Activated T-cell treated with anti-CD3 and anti-CD28 coated beads, Interleukin-2, amount 50 U/mL, for 1 hour (primary cell): Measurements from ENCODE around the gene SLFN14.
A peak's percentile ranks its signal among the peaks of the same experiment; 100 is the strongest.
"Not testable (repeated sequence)": the region's sequence is repeated elsewhere in the genome, so short reads cannot be mapped to it uniquely, and the experiment has no call there.

Experiments
- DNase-seq: peaks from one replicate; pipeline ENCODE4 v3.0.0-alpha.2; 2020

SLFN14 gene

GRCh38 chr17:35560703-35561102 is at the start of gene SLFN14:
TSS of gene SLFN14 (minus strand) at chr17:35560819. CDS start at chr17:35558062, 2,757 bp downstream.
- DNase-seq, result no peak

DNA sequence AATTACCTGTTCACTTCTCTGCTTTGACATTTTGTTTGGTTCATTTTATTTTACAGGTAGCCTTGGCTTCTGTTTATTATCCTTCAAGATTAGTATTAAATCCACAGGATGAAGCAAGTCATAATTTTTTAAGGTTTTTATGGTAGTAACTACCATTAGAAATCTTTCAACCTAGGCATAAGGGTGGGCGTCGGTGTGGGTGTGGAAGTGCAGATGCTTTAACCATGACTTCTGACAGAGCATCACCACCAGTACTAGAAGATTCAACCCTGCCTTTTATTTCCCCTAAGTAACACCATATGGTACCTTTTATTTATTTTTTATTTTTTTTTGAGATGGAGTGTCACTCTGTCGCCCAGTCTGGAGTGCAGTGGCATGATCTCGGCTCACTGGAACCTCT is 49.2 kb upstream of the SLFN14 start:
- no peak for DNase-seq

DNA sequence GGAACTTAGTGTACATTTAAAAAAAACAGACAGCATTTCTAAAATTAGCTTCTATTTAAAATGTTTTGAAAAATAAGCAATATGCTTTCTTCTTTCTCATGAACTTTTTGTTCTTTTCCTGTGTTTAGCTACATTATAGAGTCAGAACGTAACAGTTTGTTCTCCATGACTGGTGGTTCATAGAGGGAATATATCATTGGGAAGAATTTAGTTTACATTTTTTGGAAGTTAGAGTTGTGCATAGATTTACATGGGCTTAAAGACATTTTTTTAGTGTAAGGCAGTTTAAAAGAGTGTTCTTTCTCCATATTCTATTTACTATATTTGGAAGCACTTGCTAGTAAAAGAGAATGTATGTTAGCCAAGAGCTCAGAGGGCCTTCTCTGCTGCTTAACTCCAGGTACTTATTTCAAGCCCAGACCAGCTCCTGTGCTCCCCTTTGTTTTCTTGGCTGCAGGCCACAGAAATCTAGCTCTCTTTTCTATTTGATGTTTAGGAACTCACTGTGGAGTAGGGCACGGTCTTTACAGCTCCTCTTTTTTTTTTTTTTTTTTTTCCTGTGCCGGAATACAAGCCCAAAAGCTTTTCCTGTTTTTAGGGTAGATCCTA is 46.7 kb upstream of the SLFN14 start:
- no peak for DNase-seq

- DNase-seq, result no peak
Observed at GRCh38 chr17:35605678-35606077, 45.1 kb upstream of the SLFN14 start.

- DNase-seq, result no peak
Observed at GRCh38 chr17:35603674-35604073, 43.1 kb upstream of the SLFN14 start.

DNA sequence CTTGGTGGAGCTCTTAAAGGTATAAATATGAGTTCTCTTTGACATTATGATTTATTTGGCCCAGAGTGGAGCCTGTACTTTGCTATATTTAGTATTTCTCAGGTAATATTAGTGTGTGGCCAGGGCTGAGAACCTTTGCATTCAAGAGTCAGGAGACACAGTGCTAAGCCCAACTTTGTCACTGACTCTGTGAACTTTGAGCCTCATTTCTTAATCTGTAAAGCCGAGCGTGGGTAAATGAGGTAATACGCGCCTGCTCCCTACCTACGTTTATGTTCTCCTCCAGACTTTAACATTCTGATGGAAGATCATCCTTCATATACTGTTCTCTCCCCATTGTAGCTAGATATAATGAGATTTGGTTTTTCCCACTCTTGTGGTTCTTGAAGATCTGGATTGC is 37.0 kb upstream of the SLFN14 start:
- DNase-seq, result no peak

DNA sequence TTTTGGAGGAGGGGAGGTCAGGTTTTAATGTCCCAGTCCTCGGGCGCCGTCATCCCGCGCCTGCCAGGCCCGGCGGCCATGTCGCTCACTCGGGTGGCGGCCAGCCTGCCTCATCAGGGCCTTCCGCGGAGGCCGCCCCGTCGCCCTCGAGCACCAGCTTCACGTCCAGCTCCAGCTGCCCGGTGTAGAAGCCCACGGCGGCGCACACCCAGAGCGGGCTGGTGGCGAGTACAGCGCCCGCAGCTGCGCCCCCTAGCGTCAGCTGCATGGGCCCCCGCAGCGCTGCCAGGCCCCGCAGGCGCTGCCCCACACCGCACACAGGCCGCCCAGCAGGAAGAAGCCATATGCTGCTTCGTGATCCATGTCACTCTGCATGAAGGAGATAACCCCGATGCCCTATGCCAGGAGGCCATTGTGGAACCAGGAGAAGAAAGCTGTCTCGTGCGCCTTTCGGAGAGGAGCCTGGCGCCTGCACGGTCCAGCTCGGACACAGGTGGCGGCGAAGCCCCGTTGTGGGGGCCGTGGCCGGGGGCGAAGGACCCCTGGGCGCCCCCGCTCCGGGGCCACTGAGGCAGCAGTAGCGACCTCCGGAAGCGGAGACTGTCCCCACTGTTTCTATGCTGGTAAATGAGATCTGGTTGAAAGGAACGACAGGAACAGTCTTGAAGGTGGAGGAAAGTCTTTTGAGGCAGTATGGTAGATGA is 36.1 kb upstream of the SLFN14 start:
- no peak for DNase-seq

DNA sequence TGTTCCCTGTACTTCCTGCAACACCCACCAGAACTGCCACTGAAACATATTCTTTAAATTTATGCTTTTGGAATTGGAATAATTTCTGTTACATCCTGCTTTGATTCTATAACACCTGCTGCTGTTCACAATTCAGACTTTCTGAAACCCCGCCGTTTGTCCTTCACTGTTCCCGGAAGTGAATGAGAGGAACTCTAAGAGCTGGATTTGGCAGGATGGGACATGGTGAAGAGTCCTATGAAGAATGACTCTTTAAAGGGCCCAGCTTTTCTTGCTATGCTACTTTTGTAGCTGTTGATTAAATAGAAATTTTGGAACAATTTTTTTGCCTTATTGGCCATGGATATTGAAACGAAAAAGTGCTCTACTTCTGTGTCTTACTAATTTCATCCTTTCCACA is 35.5 kb upstream of the SLFN14 start:
- DNase-seq, result no peak

GRCh38 chr17:35588196-35588920 is 27.7 kb upstream of the SLFN14 start:
- DNase-seq, result no peak

DNA sequence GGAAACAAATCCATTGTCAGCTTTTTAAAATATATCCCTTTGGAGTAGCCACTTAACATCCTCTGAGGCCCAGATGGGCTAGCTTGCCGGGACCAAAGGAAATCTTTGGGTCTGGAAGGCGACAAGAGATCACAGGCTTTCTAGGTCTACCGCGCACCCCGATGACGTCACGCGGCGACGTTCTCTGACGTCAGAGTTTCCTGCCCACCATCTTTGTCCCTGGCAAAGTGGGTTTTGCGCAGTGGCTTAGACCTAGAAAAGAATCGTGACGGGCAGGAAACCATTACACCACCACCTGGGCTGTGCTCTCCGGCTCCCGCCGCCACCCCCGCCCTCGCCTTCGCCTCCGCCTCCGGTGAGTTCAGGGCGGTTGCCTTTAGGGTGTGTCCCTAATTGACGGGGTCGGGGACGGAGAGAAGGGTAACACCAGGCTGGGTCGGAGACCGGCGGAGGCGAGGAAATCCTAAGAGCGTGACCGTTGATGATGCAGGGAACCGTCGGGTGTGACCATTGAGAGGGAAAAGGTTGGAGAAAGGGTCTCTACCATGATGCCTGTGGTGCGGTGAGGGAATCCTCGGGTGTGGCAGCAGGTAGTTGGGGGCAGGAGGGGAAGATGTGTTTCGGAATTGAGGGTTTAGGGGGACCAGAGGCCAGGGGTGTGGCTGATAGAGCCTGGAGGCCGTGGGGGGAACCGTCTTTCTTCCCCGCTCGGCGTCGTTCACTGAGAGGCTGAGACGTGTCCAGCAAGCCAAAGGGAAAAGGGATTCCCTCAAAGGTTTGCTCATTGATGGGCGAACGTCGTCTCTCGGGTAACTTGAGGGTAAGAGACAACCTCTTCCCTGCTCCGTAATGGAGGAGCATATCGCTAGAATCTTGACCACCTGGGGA is 26.7 kb upstream of the SLFN14 start, which contains the start of gene AP2B1:
Gene AP2B1, plus strand, starts transcription at position 249 of the 888 bp plus-strand sequence. CDS start 6,709 bp downstream, outside the sequence.
- peak; percentile 100 for DNase-seq

- no peak for DNase-seq
Observed at GRCh38 chr17:35586569-35587073, 26.0 kb upstream of the SLFN14 start.

GRCh38 chr17:35584061-35584460 is 23.4 kb upstream of the SLFN14 start:
- DNase-seq, result no peak

DNA sequence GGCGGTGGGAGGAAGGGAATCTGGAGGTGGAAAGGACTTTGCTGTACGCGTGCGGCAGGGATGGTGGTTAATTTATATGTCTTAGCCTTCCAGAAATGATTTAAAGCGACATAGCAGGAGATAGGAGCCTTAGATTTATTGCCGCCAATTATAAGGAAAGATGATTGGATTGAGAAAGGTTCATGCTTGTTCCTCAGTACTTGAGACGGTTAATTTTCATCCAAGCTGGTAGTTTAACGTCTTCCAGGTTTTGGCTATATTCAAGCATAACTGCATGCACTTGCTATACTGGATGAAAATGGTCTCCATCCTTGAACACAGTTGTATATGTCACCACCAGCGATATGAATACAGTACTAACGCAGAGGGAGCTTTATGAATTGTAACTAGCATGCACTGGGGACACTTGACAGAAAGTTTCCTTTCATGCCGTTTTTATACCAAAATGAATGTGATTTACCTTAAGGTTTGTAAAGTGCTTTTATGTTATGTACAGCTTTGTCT is 18.4 kb upstream of the SLFN14 start:
- no peak for DNase-seq

GRCh38 chr17:35578197-35578928 is 17.7 kb upstream of the SLFN14 start, which contains the start of gene PEX12:
TSS of gene PEX12 (minus strand) at chr17:35578571. CDS start at chr17:35578021, 550 bp downstream.
- DNase-seq, result peak; percentile 82

- no peak for DNase-seq
Observed at GRCh38 chr17:35577830-35578196, 17.2 kb upstream of the SLFN14 start.

- no peak for DNase-seq
Observed at GRCh38 chr17:35575759-35576158, 15.1 kb upstream of the SLFN14 start.

DNA sequence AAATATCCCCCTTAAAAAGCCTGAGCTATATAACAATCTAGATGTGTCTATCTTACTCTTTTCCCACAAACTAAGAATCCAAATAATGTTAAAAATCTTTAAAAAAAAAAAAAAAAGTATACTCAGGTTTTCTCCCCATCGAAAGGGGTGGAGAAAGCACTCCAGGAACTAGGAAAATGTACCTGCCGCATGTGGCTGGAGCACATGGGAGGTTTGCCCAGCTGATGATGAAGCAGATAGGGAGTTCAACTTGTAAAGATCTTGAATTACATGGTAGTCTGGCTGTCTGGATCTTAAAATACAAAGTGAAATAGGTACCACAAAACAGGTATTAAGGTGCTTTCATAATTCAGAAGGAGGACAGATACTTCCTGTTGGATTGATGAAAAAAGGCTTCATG is 8.8 kb upstream of the SLFN14 start:
- DNase-seq, result no peak

DNA sequence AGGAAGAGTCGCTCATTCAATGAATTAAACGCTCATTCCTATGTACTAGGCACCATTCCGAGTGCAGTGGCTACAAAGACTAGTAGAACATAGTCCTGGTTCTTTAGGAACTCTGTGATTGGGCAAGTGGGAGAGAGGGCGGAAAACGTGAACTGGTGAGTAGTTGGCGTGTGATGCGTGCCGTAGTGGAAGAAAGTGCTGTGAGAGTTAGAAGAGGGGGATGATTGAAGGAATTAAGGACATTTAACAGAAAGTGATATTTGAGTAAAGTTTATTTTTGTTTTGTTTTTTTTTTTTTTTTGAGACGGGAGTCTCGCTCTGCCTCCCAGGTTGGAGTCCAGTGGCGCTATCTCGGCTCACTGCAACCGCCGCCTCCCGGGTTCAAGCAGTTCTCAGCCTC is 7.9 kb upstream of the SLFN14 start:
- peak; percentile 35 for DNase-seq

- DNase-seq, result no peak
Observed at GRCh38 chr17:35566968-35567367, 6.3 kb upstream of the SLFN14 start.

- not testable (repeated sequence) for DNase-seq
Observed at GRCh38 chr17:35563181-35563580, 2.6 kb upstream of the SLFN14 start.

DNA sequence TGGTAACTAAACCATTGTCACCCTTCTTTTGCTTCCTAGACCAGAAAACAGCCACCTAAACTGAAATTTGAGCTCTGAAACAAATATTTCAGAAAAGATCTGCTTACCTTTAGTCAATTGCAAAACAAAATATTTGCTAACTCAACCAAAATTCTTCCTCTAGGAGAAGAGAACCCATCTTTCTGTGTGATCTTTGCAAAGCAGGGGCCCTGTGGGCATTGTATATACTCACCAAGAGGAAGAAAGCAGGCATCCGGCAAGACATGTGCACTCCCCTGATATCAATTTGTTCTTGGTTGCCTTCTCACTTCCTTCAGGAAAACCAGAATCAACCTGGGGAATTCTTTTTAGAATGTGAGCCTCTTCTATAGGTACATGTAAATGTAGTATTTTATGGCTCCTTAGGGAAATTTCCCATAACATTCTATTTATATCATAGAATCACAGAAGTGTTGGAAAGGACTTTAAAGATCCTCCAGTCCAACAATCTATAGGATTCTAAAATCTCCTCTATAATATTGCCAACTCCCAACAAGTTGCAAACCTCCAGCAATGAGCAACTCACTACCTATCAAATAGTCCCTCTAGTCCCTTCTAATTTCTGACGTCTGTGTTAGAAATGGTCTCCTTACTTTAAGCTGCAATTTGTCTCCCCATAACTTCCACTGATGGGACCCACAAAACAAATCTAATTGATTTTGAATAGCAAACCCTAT is 966 bp downstream of the SLFN14 start:
- no peak for DNase-seq
